Measurements from ENCODE around the gene MORC4.
A peak's percentile ranks its signal among the peaks of the same experiment; 100 is the strongest.

MORC4 gene

DNA sequence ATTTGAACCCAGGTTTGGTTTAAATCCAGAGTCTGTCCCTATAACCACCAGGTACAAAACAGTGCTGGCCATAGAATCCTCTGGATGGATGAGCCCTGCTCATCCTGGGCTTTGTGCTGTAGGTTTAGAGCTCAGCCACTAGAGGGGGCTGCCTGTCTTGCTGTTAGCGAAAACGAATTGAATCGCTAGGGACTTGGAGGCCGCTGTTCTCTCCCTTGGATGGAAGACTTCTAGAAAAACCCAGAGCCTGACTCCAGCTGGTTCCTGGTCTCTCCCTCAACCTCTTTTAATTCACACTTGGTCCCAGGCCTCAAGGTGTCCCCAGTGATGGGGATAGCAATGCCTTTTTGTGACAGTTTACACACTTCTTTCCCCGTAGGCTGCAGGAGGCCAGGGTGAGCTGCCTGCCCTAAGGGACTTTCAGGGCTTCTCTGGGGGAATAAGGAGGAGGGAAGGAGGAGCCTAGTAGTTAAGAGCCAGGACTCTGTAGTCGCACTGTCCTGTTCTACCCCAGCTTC lies 105.6 kb downstream of the MORC4 start:
- H3K27ac ChIP-seq (replicated peaks; ENCODE audit: low read length) = no peak overlapping the region
- no peak overlapping the region for H4K91ac ChIP-seq (ENCODE audit: low read depth, low read length, poor library complexity)
- no peak overlapping the region for H3K23ac ChIP-seq (ENCODE audit: low read depth, low read length, poor library complexity)
- no peak overlapping the region for H3K18ac ChIP-seq (ENCODE audit: low read length)
- no peak overlapping the region for H3K4ac ChIP-seq (ENCODE audit: low read length)
- no peaks in the 10 kb centered on the region for H3K9me3 ChIP-seq (replicated peaks in 1 of 2; ENCODE audit: control insufficient read depth in 2 of 2, insufficient read depth in 1 of 2, low read depth in 1 of 2, low read length in 2 of 2)
- no peak overlapping the region for H3K9ac ChIP-seq (ENCODE audit: low read depth, low read length, poor library complexity)
- no peaks in the 10 kb centered on the region for H3K79me1 ChIP-seq (ENCODE audit: low read depth, low read length)
- WGBS, 2 donors (ENCODE audit: extremely low coverage in 2 of 2, insufficient read length in 2 of 2, insufficient replicate concordance in 1 of 2) = no CpG with 5 or more reads among the region's 6 CpGs
- H3K4me3 ChIP-seq (ENCODE audit: low read length in 2 of 2) = no peak overlapping the region
- H2BK15ac ChIP-seq (ENCODE audit: low read length) = no peak overlapping the region
- peak overlapping the region; percentile 72 for H2AFZ ChIP-seq (ENCODE audit: low read length)
- H2BK5ac ChIP-seq (ENCODE audit: low read length) = no peak overlapping the region
- H3K4me1 ChIP-seq (ENCODE audit: control insufficient read depth in 2 of 2, insufficient read depth in 1 of 2, low read depth in 1 of 2, low read length in 2 of 2) = peaks cover 0 to 2% of the 10 kb centered on the region in 2 donors
- no peak overlapping the region for H2BK12ac ChIP-seq (ENCODE audit: low read length)
- H2BK120ac ChIP-seq (ENCODE audit: low read depth, low read length) = no peak overlapping the region
- no peak overlapping the region for H2AK5ac ChIP-seq (ENCODE audit: low read depth, low read length)
- no peak overlapping the region for H3K14ac ChIP-seq (ENCODE audit: low read length)
- H3K27me3 ChIP-seq (ENCODE audit: control insufficient read depth in 3 of 3, insufficient read depth in 3 of 3, low read depth in 1 of 3, low read length in 3 of 3) = peaks cover 0 to 6% (median 0%) of the 10 kb centered on the region in 3 experiments
- no peaks in the 10 kb centered on the region for H3K36me3 ChIP-seq (replicated peaks in 1 of 2; ENCODE audit: control insufficient read depth in 2 of 2, insufficient read depth in 2 of 2, low read length in 2 of 2)
- H4K8ac ChIP-seq (ENCODE audit: low read depth, low read length) = no peak overlapping the region
- DNase-seq (ENCODE audit: low spot score) = peak; percentile 40
- no peak overlapping the region for H3K4me2 ChIP-seq (ENCODE audit: insufficient read depth, low read length, poor library complexity, severe bottlenecking)

DNA sequence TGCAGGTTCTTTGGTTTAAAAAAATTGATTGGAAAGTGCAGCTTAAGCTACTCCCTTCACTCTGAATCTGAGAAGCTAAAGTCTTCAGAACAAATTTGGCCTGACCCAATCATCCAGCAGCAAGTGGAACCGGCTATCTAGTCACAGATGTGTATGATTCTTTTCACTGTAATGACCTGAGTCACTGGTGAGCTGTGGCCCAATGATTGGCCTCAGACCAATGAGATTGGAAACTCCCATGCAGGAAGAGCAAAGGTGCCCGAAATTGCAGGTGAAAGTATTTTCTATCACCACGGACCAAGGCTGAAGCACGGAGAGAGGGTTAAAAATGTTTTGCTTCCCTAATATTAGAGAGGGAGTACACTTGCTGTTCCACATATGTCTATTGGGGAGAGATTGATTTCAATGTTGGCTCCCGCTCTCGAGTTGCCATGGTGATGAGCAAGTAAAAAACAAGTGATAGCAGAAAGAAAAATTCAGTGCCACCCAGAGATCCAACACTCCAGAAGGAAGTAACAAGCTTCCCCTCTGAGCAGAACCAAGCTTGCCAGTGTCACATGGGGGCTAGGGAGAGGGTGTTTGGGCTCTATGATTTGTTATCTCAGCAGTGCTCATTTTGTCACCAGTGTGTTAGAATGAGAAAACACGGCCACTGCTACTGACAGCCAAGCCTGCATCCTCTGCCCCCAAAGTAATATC lies 108.1 kb downstream of the MORC4 start:
- Histone ChIP-seq H3K14ac (ENCODE audit: low read length) (no peak overlapping the region), H4K8ac (ENCODE audit: low read depth, low read length) (no peak overlapping the region), H4K91ac (ENCODE audit: low read depth, low read length, poor library complexity) (no peak overlapping the region), H3K4me3 (ENCODE audit: low read length in 2 of 2) (no peak overlapping the region), H3K27ac (replicated peaks; ENCODE audit: low read length) (no peak overlapping the region), H3K4me2 (ENCODE audit: insufficient read depth, low read length, poor library complexity, severe bottlenecking) (no peak overlapping the region), H2AFZ (ENCODE audit: low read length) (no peak overlapping the region), H2BK5ac (ENCODE audit: low read length) (no peak overlapping the region), H3K36me3 (replicated peaks in 1 of 2; ENCODE audit: control insufficient read depth in 2 of 2, insufficient read depth in 2 of 2, low read length in 2 of 2) (no peaks in the 10 kb centered on the region), H2BK12ac (ENCODE audit: low read length) (no peak overlapping the region), H3K9ac (ENCODE audit: low read depth, low read length, poor library complexity) (no peak overlapping the region), H2BK15ac (ENCODE audit: low read length) (no peak overlapping the region), H3K4ac (ENCODE audit: low read length) (no peak overlapping the region), H3K23ac (ENCODE audit: low read depth, low read length, poor library complexity) (no peak overlapping the region), H3K9me3 (replicated peaks in 1 of 2; ENCODE audit: control insufficient read depth in 2 of 2, insufficient read depth in 1 of 2, low read depth in 1 of 2, low read length in 2 of 2) (no peaks in the 10 kb centered on the region), H2AK5ac (ENCODE audit: low read depth, low read length) (no peak overlapping the region), H3K27me3 (ENCODE audit: control insufficient read depth in 3 of 3, insufficient read depth in 3 of 3, low read depth in 1 of 3, low read length in 3 of 3) (peaks cover 0 to 6% (median 0%) of the 10 kb centered on the region in 3 experiments), H3K18ac (ENCODE audit: low read length) (no peak overlapping the region), H2BK120ac (ENCODE audit: low read depth, low read length) (no peak overlapping the region), H3K4me1 (ENCODE audit: control insufficient read depth in 2 of 2, insufficient read depth in 1 of 2, low read depth in 1 of 2, low read length in 2 of 2) (no peaks in the 10 kb centered on the region), H3K79me1 (ENCODE audit: low read depth, low read length) (no peaks in the 10 kb centered on the region)
- DNase-seq (ENCODE audit: low spot score) = no peak
- WGBS, 2 donors (ENCODE audit: extremely low coverage in 2 of 2, insufficient read length in 2 of 2, insufficient replicate concordance in 1 of 2) = no CpG with 5 or more reads among the region's 7 CpGs
